ENCODE data around the gene TFIP11.

The TFIP11 gene

GRCh38 chr22:26487996-26488395 lies 24.3 kb downstream of the TFIP11 start:
- H3K4me3 ChIP-seq (ENCODE audit: low read depth, low read length), result no peak overlapping the region
- TF ChIP-seq CTCF (IDR thresholded peaks at IDR 0.05; ENCODE audit: low read depth, low read length) (no peak), POLR2A (IDR thresholded peaks at IDR 0.05; ENCODE audit: extremely low read depth, insufficient read length) (no peak), MAX (IDR thresholded peaks at IDR 0.05; ENCODE audit: low read depth, low read length) (no peak), MYC (IDR thresholded peaks at IDR 0.05; ENCODE audit: low read depth, low read length) (no peak)
- no peak for DNase-seq (ENCODE audit: low read depth)

GRCh38 chr22:26486394-26486793 lies 25.9 kb downstream of the TFIP11 start:
- TF ChIP-seq MAX (IDR thresholded peaks at IDR 0.05; ENCODE audit: low read depth, low read length), result no peak
- no peak for TF ChIP-seq MYC (IDR thresholded peaks at IDR 0.05; ENCODE audit: low read depth, low read length)
- no peak for TF ChIP-seq CTCF (IDR thresholded peaks at IDR 0.05; ENCODE audit: low read depth, low read length)
- TF ChIP-seq POLR2A (IDR thresholded peaks at IDR 0.05; ENCODE audit: extremely low read depth, insufficient read length), result no peak
- no peak for DNase-seq (ENCODE audit: low read depth)
- H3K4me3 ChIP-seq (ENCODE audit: low read depth, low read length), result no peak overlapping the region

- DNase-seq (ENCODE audit: low read depth), result no peak
- TF ChIP-seq MYC (IDR thresholded peaks at IDR 0.05; ENCODE audit: low read depth, low read length) (no peak), POLR2A (IDR thresholded peaks at IDR 0.05; ENCODE audit: extremely low read depth, insufficient read length) (no peak), CTCF (IDR thresholded peaks at IDR 0.05; ENCODE audit: low read depth, low read length) (no peak), MAX (IDR thresholded peaks at IDR 0.05; ENCODE audit: low read depth, low read length) (no peak)
- H3K4me3 ChIP-seq (ENCODE audit: low read depth, low read length), result no peak overlapping the region
Measured at GRCh38 chr22:26485806-26486390, 26.4 kb downstream of the TFIP11 start.

DNA sequence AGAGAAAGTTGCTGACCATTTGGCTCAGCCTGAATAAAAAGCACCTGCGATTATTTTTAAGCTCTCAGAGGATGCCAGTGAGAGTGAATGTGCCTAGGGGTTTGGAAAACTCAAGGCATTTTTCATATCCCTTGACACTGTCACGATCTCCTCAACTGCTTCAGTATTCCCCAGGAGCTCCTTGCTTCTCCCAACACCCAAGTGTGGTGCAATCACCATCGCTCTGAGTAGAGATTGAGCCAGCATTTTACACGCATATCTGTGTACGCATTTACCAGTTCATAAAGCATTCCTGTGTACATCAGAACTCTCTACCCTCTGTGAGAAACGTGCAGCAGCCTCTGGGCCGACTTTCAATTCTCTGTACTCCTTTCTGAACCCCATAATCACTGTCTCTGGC lies 27.3 kb downstream of the TFIP11 start:
- DNase-seq (ENCODE audit: low read depth), result no peak
- H3K4me3 ChIP-seq (ENCODE audit: low read depth, low read length), result peak overlapping the region; percentile 100
- TF ChIP-seq MYC (IDR thresholded peaks at IDR 0.05; ENCODE audit: low read depth, low read length) (no peak), CTCF (IDR thresholded peaks at IDR 0.05; ENCODE audit: low read depth, low read length) (no peak), POLR2A (IDR thresholded peaks at IDR 0.05; ENCODE audit: extremely low read depth, insufficient read length) (no peak), MAX (IDR thresholded peaks at IDR 0.05; ENCODE audit: low read depth, low read length) (no peak)

DNA sequence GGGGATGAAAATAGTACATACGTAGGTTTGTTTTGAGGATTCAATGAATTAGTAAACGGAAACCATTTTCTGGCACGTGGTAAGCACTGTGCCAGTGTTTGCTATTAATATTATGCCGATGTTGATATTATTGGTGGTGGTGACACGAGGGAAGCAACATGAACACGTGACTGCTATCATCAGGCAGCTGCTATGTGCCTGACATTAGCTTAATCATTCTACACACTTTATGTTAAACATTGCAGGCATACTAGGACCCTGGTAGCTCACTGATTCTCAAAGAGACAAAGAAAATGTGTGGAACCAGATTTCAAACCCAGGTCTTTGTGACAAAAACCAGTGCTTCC lies 27.9 kb downstream of the TFIP11 start:
- H3K4me3 ChIP-seq (ENCODE audit: low read depth, low read length), result peak overlapping the region; percentile 100
- TF ChIP-seq MYC (IDR thresholded peaks at IDR 0.05; ENCODE audit: low read depth, low read length), result no peak; the same call in 1 of the 2 replicates
- peak; percentile 90 for TF ChIP-seq MAX (IDR thresholded peaks at IDR 0.05; ENCODE audit: low read depth, low read length)
- no peak for DNase-seq (ENCODE audit: low read depth)

GRCh38 chr22:26483439-26484359 lies 28.6 kb downstream of the TFIP11 start, which contains the start of the genes HPS4 and SRRD:
Gene HPS4 (minus strand): TSS chr22:26483783. CDS start chr22:26481762, 2,021 bp downstream.
Gene SRRD (plus strand): TSS chr22:26483877. CDS start chr22:26483891, 14 bp downstream.
- peak; percentile 92 for DNase-seq (ENCODE audit: low read depth)
- TF ChIP-seq CTCF (IDR thresholded peaks at IDR 0.05; ENCODE audit: low read depth, low read length), result no peak
- peak; percentile 31 for TF ChIP-seq MYC (IDR thresholded peaks at IDR 0.05; ENCODE audit: low read depth, low read length)
- TF ChIP-seq MAX (IDR thresholded peaks at IDR 0.05; ENCODE audit: low read depth, low read length), result peak; percentile 57
- peak; percentile 72 for TF ChIP-seq POLR2A (IDR thresholded peaks at IDR 0.05; ENCODE audit: extremely low read depth, insufficient read length)
- peak within 1 kb of the TSS; percentile 100 for H3K4me3 ChIP-seq (ENCODE audit: low read depth, low read length)

Data from NB4 (cell line).